ENCODE measurements around the gene TBC1D14. TPM values are rescaled to one million over a fixed set of nuclear protein-coding genes. Genes with fewer than 3 reads are reported as not detected.

The TBC1D14 gene
- total and polyA plus RNA-seq, 3 donors from 2014 or later = 78.0 to 98.8 (median 87.6) TPM

- H3K4me1 ChIP-seq = peaks cover 42% of the 10 kb centered on the region
- H3K4me3 ChIP-seq = no peak overlapping the region
- TF ChIP-seq, protein P1, sequence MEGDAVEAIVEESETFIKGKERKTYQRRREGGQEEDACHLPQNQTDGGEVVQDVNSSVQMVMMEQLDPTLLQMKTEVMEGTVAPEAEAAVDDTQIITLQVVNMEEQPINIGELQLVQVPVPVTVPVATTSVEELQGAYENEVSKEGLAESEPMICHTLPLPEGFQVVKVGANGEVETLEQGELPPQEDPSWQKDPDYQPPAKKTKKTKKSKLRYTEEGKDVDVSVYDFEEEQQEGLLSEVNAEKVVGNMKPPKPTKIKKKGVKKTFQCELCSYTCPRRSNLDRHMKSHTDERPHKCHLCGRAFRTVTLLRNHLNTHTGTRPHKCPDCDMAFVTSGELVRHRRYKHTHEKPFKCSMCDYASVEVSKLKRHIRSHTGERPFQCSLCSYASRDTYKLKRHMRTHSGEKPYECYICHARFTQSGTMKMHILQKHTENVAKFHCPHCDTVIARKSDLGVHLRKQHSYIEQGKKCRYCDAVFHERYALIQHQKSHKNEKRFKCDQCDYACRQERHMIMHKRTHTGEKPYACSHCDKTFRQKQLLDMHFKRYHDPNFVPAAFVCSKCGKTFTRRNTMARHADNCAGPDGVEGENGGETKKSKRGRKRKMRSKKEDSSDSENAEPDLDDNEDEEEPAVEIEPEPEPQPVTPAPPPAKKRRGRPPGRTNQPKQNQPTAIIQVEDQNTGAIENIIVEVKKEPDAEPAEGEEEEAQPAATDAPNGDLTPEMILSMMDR (IDR thresholded peaks at IDR 0.05) = no peak
- no peak for TF ChIP-seq POLR2A (IDR thresholded peaks at IDR 0.05)
- H3K27ac ChIP-seq = no peak overlapping the region
- no peak for DNase-seq
- no peaks in the 10 kb centered on the region for H3K36me3 ChIP-seq (ENCODE audit: low read depth, missing control alignments)
- WGBS, 2 donors = 83 to 89% methylated on average over 13 to 20 of the region's 20 CpGs
- H3K9me3 ChIP-seq = no peaks in the 10 kb centered on the region
- H3K27me3 ChIP-seq = no peaks in the 10 kb centered on the region
- intact Hi-C loops (cut with DNase I; ENCODE audit: low total_unique reads) = no loop called here
Observed at GRCh38 chr4:7052923-7053715, 143.5 kb downstream of the TBC1D14 start.

DNA sequence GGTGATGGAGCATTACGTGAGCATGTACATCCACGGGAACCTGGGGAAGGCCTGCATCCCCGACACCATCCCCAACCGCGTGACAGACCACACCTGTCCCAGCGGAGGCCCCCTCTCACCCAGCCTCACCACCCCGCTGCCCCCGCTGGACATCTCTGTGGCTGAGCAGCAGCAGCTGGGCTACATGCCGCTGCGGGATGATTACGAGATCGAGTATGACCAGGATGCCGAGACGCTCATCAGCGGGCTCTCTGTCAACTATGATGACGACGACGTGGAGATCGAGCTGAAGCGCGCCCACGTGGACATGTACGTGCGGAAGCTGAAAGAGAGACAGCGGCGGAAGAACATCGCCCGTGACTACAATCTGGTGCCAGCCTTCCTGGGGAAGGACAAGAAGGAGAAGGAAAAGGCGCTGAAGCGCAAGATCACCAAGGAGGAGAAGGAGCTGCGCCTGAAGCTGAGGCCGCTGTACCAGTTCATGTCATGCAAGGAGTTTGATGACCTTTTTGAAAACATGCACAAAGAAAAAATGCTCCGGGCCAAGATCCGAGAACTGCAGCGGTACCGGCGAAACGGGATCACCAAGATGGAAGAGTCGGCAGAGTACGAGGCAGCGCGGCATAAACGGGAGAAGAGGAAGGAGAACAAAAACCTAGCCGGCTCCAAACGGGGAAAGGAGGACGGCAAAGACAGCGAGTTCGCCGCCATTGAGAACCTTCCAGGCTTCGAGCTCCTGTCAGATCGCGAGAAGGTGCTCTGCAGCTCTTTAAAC is 144.7 kb downstream of the TBC1D14 start:
- no peak for DNase-seq
- no peaks in the 10 kb centered on the region for H3K27me3 ChIP-seq
- no peaks in the 10 kb centered on the region for H3K36me3 ChIP-seq (ENCODE audit: low read depth, missing control alignments)
- intact Hi-C loops (cut with DNase I; ENCODE audit: low total_unique reads) = no loop called here
- 78 to 82% methylated on average over 38 to 52 of the region's 52 CpGs for WGBS, 2 donors
- H3K9me3 ChIP-seq = no peaks in the 10 kb centered on the region
- H3K4me3 ChIP-seq = no peak overlapping the region
- TF ChIP-seq, protein P1 (IDR thresholded peaks at IDR 0.05) = no peak
- no peak for TF ChIP-seq POLR2A (IDR thresholded peaks at IDR 0.05)
- peaks cover 42% of the 10 kb centered on the region for H3K4me1 ChIP-seq
- no peak overlapping the region for H3K27ac ChIP-seq

- H3K27me3 ChIP-seq = no peaks in the 10 kb centered on the region
- no peaks in the 10 kb centered on the region for H3K36me3 ChIP-seq (ENCODE audit: low read depth, missing control alignments)
- 65% methylated on average over 22 to 31 of the region's 31 CpGs for WGBS, 2 donors
- no peaks in the 10 kb centered on the region for H3K9me3 ChIP-seq
- H3K27ac ChIP-seq = peak overlapping the region in 1 of 2 donors; percentile 15
- intact Hi-C loops (cut with DNase I; ENCODE audit: low total_unique reads) = no loop called here
- H3K4me3 ChIP-seq = no peak overlapping the region
- peaks cover 34% of the 10 kb centered on the region for H3K4me1 ChIP-seq
- TF ChIP-seq, protein P1 (IDR thresholded peaks at IDR 0.05) = no peak
- no peak for TF ChIP-seq POLR2A (IDR thresholded peaks at IDR 0.05)
- DNase-seq = no peak
Observed at GRCh38 chr4:7055111-7055989, 145.7 kb downstream of the TBC1D14 start.

GRCh38 chr4:7055990-7056325 is 146.3 kb downstream of the TBC1D14 start:
- no peak for DNase-seq
- Histone ChIP-seq H3K4me1 (peaks cover 28% of the 10 kb centered on the region), H3K9me3 (no peaks in the 10 kb centered on the region), H3K27me3 (no peaks in the 10 kb centered on the region), H3K36me3 (ENCODE audit: low read depth, missing control alignments) (no peaks in the 10 kb centered on the region), H3K27ac (peak overlapping the region in 1 of 2 donors; percentile 19), H3K4me3 (no peak overlapping the region)
- TF ChIP-seq POLR2A (IDR thresholded peaks at IDR 0.05) = no peak
- TF ChIP-seq, protein P1 (IDR thresholded peaks at IDR 0.05) = no peak
- intact Hi-C loops (cut with DNase I; ENCODE audit: low total_unique reads) = no loop called here
- 58 to 72% methylated on average over 10 of the region's 10 CpGs for WGBS, 2 donors

All from testis (tissue), 3 donors.